Measurements from ENCODE around the gene ERGIC3. TPM values are rescaled to one million over a fixed set of nuclear protein-coding genes. Genes with fewer than 3 reads are reported as not detected.

The ERGIC3 gene
- total RNA-seq, 4 donors from 2014 or later, result 129 to 200 (median 163) TPM

- no peak overlapping the region for H3K27ac ChIP-seq
- TF ChIP-seq POLR2AphosphoS5 (IDR thresholded peaks at IDR 0.05) (no peak), POLR2A (IDR thresholded peaks at IDR 0.05) (no peak), EP300 (IDR thresholded peaks at IDR 0.05) (no peak), CTCF (IDR thresholded peaks at IDR 0.05) (no peak)
- H3K9me3 ChIP-seq, result no peaks in the 10 kb centered on the region
- no peak for ATAC-seq
- no peak overlapping the region for H3K4me3 ChIP-seq
- 100% methylated on average over 1 of the region's 5 CpGs; no CpG with 5 or more reads in 1 of the 2 donors for WGBS, 2 donors (ENCODE audit: low coverage in 1 of 2)
- H3K36me3 ChIP-seq, result peaks cover 0 to 100% of the 10 kb centered on the region in 2 donors
- no peaks in the 10 kb centered on the region for H3K27me3 ChIP-seq
- H3K4me1 ChIP-seq, result peaks cover 0 to 16% (median 0%) of the 10 kb centered on the region in 3 donors
These were observed 37.1 kb upstream of the ERGIC3 start for GRCh38 chr20:35504751-35505150.

GRCh38 chr20:35506179-35506578 lies 35.7 kb upstream of the ERGIC3 start:
- 80% methylated on average over 3 of the region's 3 CpGs; no CpG with 5 or more reads in 1 of the 2 donors for WGBS, 2 donors (ENCODE audit: low coverage in 1 of 2)
- no peaks in the 10 kb centered on the region for H3K27me3 ChIP-seq
- H3K4me1 ChIP-seq, result peaks cover 0 to 16% (median 0%) of the 10 kb centered on the region in 3 donors
- H3K27ac ChIP-seq, result no peak overlapping the region
- no peak for TF ChIP-seq POLR2A (IDR thresholded peaks at IDR 0.05)
- TF ChIP-seq CTCF (IDR thresholded peaks at IDR 0.05), result no peak
- no peak for TF ChIP-seq EP300 (IDR thresholded peaks at IDR 0.05)
- TF ChIP-seq POLR2AphosphoS5 (IDR thresholded peaks at IDR 0.05), result no peak
- ATAC-seq, result no peak
- H3K4me3 ChIP-seq, result no peak overlapping the region
- no peaks in the 10 kb centered on the region for H3K9me3 ChIP-seq
- H3K36me3 ChIP-seq, result peaks cover 0 to 100% of the 10 kb centered on the region in 2 donors

GRCh38 chr20:35506872-35507638 lies 34.8 kb upstream of the ERGIC3 start:
- no peaks in the 10 kb centered on the region for H3K27me3 ChIP-seq
- no peak overlapping the region for H3K4me3 ChIP-seq
- WGBS, 2 donors (ENCODE audit: low coverage in 1 of 2), result 87 to 100% methylated on average over 5 to 6 of the region's 6 CpGs
- H3K9me3 ChIP-seq, result no peaks in the 10 kb centered on the region
- no peak overlapping the region for H3K27ac ChIP-seq
- peaks cover 0 to 100% of the 10 kb centered on the region in 2 donors for H3K36me3 ChIP-seq
- no peak for ATAC-seq
- TF ChIP-seq EP300 (IDR thresholded peaks at IDR 0.05) (no peak), CTCF (IDR thresholded peaks at IDR 0.05) (no peak), POLR2AphosphoS5 (IDR thresholded peaks at IDR 0.05) (no peak), POLR2A (IDR thresholded peaks at IDR 0.05) (no peak)
- H3K4me1 ChIP-seq, result peaks cover 0 to 16% (median 0%) of the 10 kb centered on the region in 3 donors

- H3K9me3 ChIP-seq, result no peaks in the 10 kb centered on the region
- TF ChIP-seq CTCF (IDR thresholded peaks at IDR 0.05) (no peak), POLR2AphosphoS5 (IDR thresholded peaks at IDR 0.05) (no peak), POLR2A (IDR thresholded peaks at IDR 0.05) (no peak), EP300 (IDR thresholded peaks at IDR 0.05) (no peak)
- no peaks in the 10 kb centered on the region for H3K27me3 ChIP-seq
- WGBS, 2 donors (ENCODE audit: low coverage in 1 of 2), result 83 to 90% methylated on average over 1 to 2 of the region's 10 CpGs
- H3K4me1 ChIP-seq, result peaks cover 0 to 12% (median 0%) of the 10 kb centered on the region in 3 donors
- no peak overlapping the region for H3K27ac ChIP-seq
- H3K4me3 ChIP-seq, result no peak overlapping the region
- H3K36me3 ChIP-seq, result peaks cover 0 to 98% of the 10 kb centered on the region in 2 donors
- ATAC-seq, result no peak
These were observed 33.2 kb upstream of the ERGIC3 start for GRCh38 chr20:35508493-35509218.

Measured in gastroesophageal sphincter (tissue), 4 donors.